K562 (cell line): ENCODE data around the gene GLI1. TPM values are rescaled to one million over a fixed set of nuclear protein-coding genes. Genes with fewer than 3 reads are reported as not detected.

Experiments used
- ATAC-seq: fragments of 200-7000 bp; cut with Tn5 transposase; 3 replicates; pipeline ENCODE4 v1.9.1; 2020; ENCODE audit warnings: moderate library complexity
- BruUV-seq: library from RNA; stranded (reverse); fragments of 400-500 nt; replicated peaks from 2 replicates; lab custom pipeline; 2021; lab: Mats Ljungman, UMichigan
- CTCF ChIA-PET: fragments of 300-600 bp; formaldehyde crosslinking; extraction: SDS; loops from one replicate; lab custom pipeline; 2021; ENCODE audit warnings: low intra/inter-chr PET ratio; lab: Yijun Ruan, JAX
- POLR2A ChIA-PET: fragments of 300-600, 350-650 bp; sonication (Branson Sonifier 250); formaldehyde crosslinking; extraction: SDS; loops from one replicate; lab custom pipeline; 2021; ENCODE audit warnings: antibody characterized with exemption, inconsistent platforms; lab: Yijun Ruan, JAX
- DNase-seq, 4 experiments: peaks; one replicate each; pipeline versions ENCODE4 v3.0.0 to v3.0.0-alpha.2; 2011 to 2018; ENCODE audit warnings: low spot score in 3 of 4, mixed read lengths in 3 of 4; ENCODE audit errors: extremely low read depth in 1 of 4
- FAIRE-seq: peaks from 2 replicates; lab custom pipeline; 2011; peaks lifted over from hg19 to GRCh38; lab: Jason Lieb, UNC
- H2AFZ ChIP-seq: 2 replicates; pipeline ENCODE4 v1.6.0; 2011; ENCODE audit warnings: low read depth, low read length, control low read depth, inconsistent platforms
- H3K27ac ChIP-seq: fragments of 200-600 bp; 3 replicates; pipeline ENCODE4 v1.8.0; 2011; ENCODE audit warnings: low read depth, mild to moderate bottlenecking, control low read depth, inconsistent platforms, low read length, moderate library complexity, mixed read lengths; ENCODE audit errors: extremely low read depth
- H3K27me3 ChIP-seq, 2 experiments: fragments of 300-600 bp in 1 of 2; 2 replicates in 1 of 2; 3 replicates in 1 of 2; pipeline versions ENCODE4 v1.6.0 to v1.8.0; 2011; ENCODE audit warnings: inconsistent platforms in 2 of 2, low read length in 2 of 2, mild to moderate bottlenecking in 1 of 2, mixed read lengths in 1 of 2, moderate library complexity in 1 of 2; ENCODE audit not compliant: control insufficient read depth in 2 of 2, insufficient read depth in 2 of 2
- H3K36me3 ChIP-seq: fragments of 300-600 bp; 3 replicates; pipeline ENCODE4 v1.8.0; 2011; ENCODE audit warnings: mild to moderate bottlenecking, low read length, inconsistent platforms; ENCODE audit not compliant: control insufficient read depth, insufficient read depth
- H3K4me1 ChIP-seq, 2 experiments: fragments of 200-600 bp in 1 of 2; replicated peaks in 1 of 2; 2 replicates in 1 of 2; 3 replicates in 1 of 2; pipeline versions ENCODE4 v1.5.1 to v1.8.0; 2011; ENCODE audit warnings: inconsistent platforms in 2 of 2, low read length in 2 of 2, mild to moderate bottlenecking in 1 of 2, mixed read lengths in 1 of 2, moderate library complexity in 1 of 2; ENCODE audit not compliant: control insufficient read depth in 2 of 2, insufficient read depth in 2 of 2
- H3K4me2 ChIP-seq: 2 replicates; pipeline ENCODE4 v1.6.1; 2011; ENCODE audit warnings: low read length, control low read depth, inconsistent platforms, mixed read lengths; ENCODE audit not compliant: insufficient read depth
- H3K4me3 ChIP-seq: fragments of 200-600 bp; sonication (generic), shearing (Covaris generic); 2 replicates; pipeline ENCODE4 v1.5.1; 2016; ENCODE audit warnings: control low read depth, inconsistent platforms
- H3K79me2 ChIP-seq: fragments of 200-600 bp; 3 replicates; pipeline ENCODE4 v1.8.0; 2011; ENCODE audit warnings: low read length, inconsistent platforms; ENCODE audit not compliant: control insufficient read depth, insufficient read depth
- H3K9ac ChIP-seq, 2 experiments: 2 replicates each; pipeline versions ENCODE4 v1.6.0 to v1.6.1; 2011; ENCODE audit warnings: low read depth in 2 of 2, low read length in 2 of 2, control low read depth in 1 of 2, inconsistent platforms in 1 of 2, mild to moderate bottlenecking in 1 of 2, mixed read lengths in 1 of 2; ENCODE audit not compliant: insufficient read depth in 1 of 2
- H3K9me1 ChIP-seq: one replicate; pipeline ENCODE4 v1.6.0; 2011; ENCODE audit warnings: inconsistent platforms, mild to moderate bottlenecking, low read length, moderate library complexity; ENCODE audit not compliant: control insufficient read depth, insufficient read depth
- H3K9me3 ChIP-seq: replicated peaks from 2 replicates; pipeline ENCODE4 v1.5.1; 2011; ENCODE audit warnings: low read depth, low read length, inconsistent platforms; ENCODE audit not compliant: control insufficient read depth, insufficient read depth
- H4K20me1 ChIP-seq: replicated peaks from 2 replicates; pipeline ENCODE4 v1.6.1; 2011; ENCODE audit warnings: low read length, inconsistent platforms, mixed read lengths; ENCODE audit not compliant: control insufficient read depth, insufficient read depth
- BCL6 ChIP-seq: fragments of 250-450 bp; sonication (Bioruptor Pico); IDR thresholded peaks from 2 replicates; pipeline ENCODE4 v1.4.0; 2020
- CGGBP1 ChIP-seq: fragments of 250-450 bp; sonication (Bioruptor Pico); IDR thresholded peaks from 2 replicates; pipeline ENCODE4 v1.9.0; 2021; ENCODE audit warnings: mild to moderate bottlenecking
- CREB3L1 ChIP-seq: fragments of 450-650 bp; IDR thresholded peaks from 2 replicates; pipeline ENCODE4 v1.6.1; 2014; ENCODE audit warnings: low read depth, mild to moderate bottlenecking, moderate library complexity, borderline replicate concordance
- FOS ChIP-seq: IDR thresholded peaks from 3 replicates; pipeline ENCODE4 v1.6.1; 2011; ENCODE audit not compliant: insufficient read length; ENCODE audit errors: extremely low read depth
- POLR2A ChIP-seq: fragments of 450-650 bp; conservative IDR thresholded peaks from 2 replicates; pipeline ENCODE4 v1.6.1; 2016
- POLR2AphosphoS2 ChIP-seq: IDR thresholded peaks from 2 replicates; pipeline ENCODE4 v1.6.1; 2012; ENCODE audit warnings: low read length, improper control_type of control experiment
- POLR2B ChIP-seq: fragments of 450-650 bp; IDR thresholded peaks from 2 replicates; pipeline ENCODE4 v1.6.1; 2018; ENCODE audit warnings: low read depth; ENCODE audit not compliant: partially characterized antibody
- PRDM10 ChIP-seq: fragments of 450-650 bp; IDR thresholded peaks from 2 replicates; pipeline ENCODE4 v1.6.1; 2018; ENCODE audit not compliant: partially characterized antibody
- RBFOX2 ChIP-seq: fragments of 200-400 bp; formaldehyde crosslinking; IDR thresholded peaks from 2 replicates; pipeline ENCODE4 v1.6.1; 2017; ENCODE audit warnings: low read depth, mild to moderate bottlenecking, low read length, moderate library complexity
- SMARCA5 ChIP-seq: fragments of 450-650 bp; IDR thresholded peaks from 2 replicates; pipeline ENCODE4 v1.6.1; 2016
- ZNF277 ChIP-seq: fragments of 250-450 bp; sonication (Bioruptor Pico); IDR thresholded peaks from 2 replicates; pipeline ENCODE4 v1.8.0; 2022; ENCODE audit warnings: inconsistent platforms, mild to moderate bottlenecking, moderate library complexity, borderline replicate concordance
- ZNF699 ChIP-seq: fragments of 250-450 bp; sonication (Bioruptor Pico); IDR thresholded peaks from 2 replicates; pipeline ENCODE4 v1.8.0; 2021; ENCODE audit warnings: mild to moderate bottlenecking, moderate library complexity; ENCODE audit not compliant: insufficient replicate concordance
- WGBS: fragments of 100-300 bp; shearing (Covaris generic); methylation state at CpG from one replicate; pipeline ENCODE4 v1.1.6; 2016; ENCODE audit warnings: low coverage, mixed read lengths; ENCODE audit not compliant: insufficient coverage; ENCODE audit errors: missing lambda C conversion rate; 5-methylcytosine and 5-hydroxymethylcytosine counted together
- in situ Hi-C: fragments of 300-500 bp; cut with MboI; formaldehyde crosslinking; loops from 4 replicates; pipeline ENCODE4 v1.15.0; 2018; ENCODE audit warnings: inconsistent platforms, mixed read lengths
- intact Hi-C: fragments of 100-400 bp; cut with micrococcal nuclease; formaldehyde crosslinking; loops from 2 replicates; pipeline ENCODE4 v1.14.2; 2022
- polyA plus RNA-seq, 8 experiments: library from polyadenylated mRNA; depleted of rRNA in 4 of 8; stranded (reverse) in 5 of 8; unstranded in 3 of 8; fragments of >200 nt; fragmentation: Nextera tagmentation in 2 of 8; fragmentation: Illumina TruSeq in 1 of 8; extraction: Ambion mirVana in 2 of 8; extraction: Trizol in 1 of 8; gene quantifications; 2 replicates each; pipeline versions ENCODE4 v1.2.1 to v1.2.3, GENCODE V29; 2011 to 2014; ENCODE audit warnings: inconsistent platforms in 1 of 8, missing spikeins in 1 of 8
- total RNA-seq, 7 experiments: library from RNA; depleted of rRNA in 6 of 7; stranded (reverse); fragments of >200 nt in 6 of 7; fragmentation: Illumina TruSeq in 2 of 7; extraction: Trizol in 2 of 7; gene quantifications; 2 replicates each; pipeline versions ENCODE4 v1.2.1 to v1.2.3, GENCODE V29; 2011 to 2021; ENCODE audit warnings: low replicate concordance in 1 of 7

Gene GLI1
- total and polyA plus RNA-seq, 9 of the 15 experiments (the other 6 are each of a cell fraction or from before 2014, with no cell fraction given), result 0.24 to 3.7 (median 0.61) TPM

- no peak overlapping the region for H3K27ac ChIP-seq
- TSS peak; percentile 14 for BruUV-seq
- in situ Hi-C loops, result no loop called here
- WGBS, result 95% methylated on average over 12 of the region's 12 CpGs
- H3K4me3 ChIP-seq, result no peak overlapping the region
- intact Hi-C loops, result no loop called here
- H3K79me2 ChIP-seq, result peaks cover 9% of the 10 kb centered on the region; the same call in 1 of the 3 replicates
- FAIRE-seq, result no peak
- no peaks in the 10 kb centered on the region for H3K27me3 ChIP-seq
- ATAC-seq, result peak; percentile 23
- no peak overlapping the region for H3K4me2 ChIP-seq
- H3K9me1 ChIP-seq, result peaks cover 6% of the 10 kb centered on the region
- H2AFZ ChIP-seq, result no peak overlapping the region
- POLR2A ChIA-PET, result interaction anchor here (0.6 to 1.8 kb wide), 12 partner anchors 8 to 271 kb away, joined by 3 to 9 read pairs (median 4); partner anchors contain the start of gene DDIT3
- no peak for DNase-seq
- H4K20me1 ChIP-seq, result 0 out of 2 replicates have a peak, but pooled peaks cover 6% of the 10 kb centered on the region
- CTCF ChIA-PET, result no interaction called here
- H3K36me3 ChIP-seq, result peaks cover 69% of the 10 kb centered on the region
- no peaks in the 10 kb centered on the region for H3K4me1 ChIP-seq
- H3K9ac ChIP-seq, result no peak overlapping the region
- H3K9me3 ChIP-seq, result 0 out of 2 replicates have a peak, but pooled peaks cover 3% of the 10 kb centered on the region
- TF ChIP-seq POLR2AphosphoS2 (0 out of 2 replicates have a peak, but pooled peaks have one; percentile 46), SMARCA5 (no peak), CREB3L1 (no peak), POLR2B (peak; percentile 66), POLR2A (peak; percentile 61), PRDM10 (no peak), ZNF699 (no peak), RBFOX2 (peak; percentile 59), BCL6 (CRISPR knock-in tag) (no peak), FOS (no peak), CGGBP1 (CRISPR knock-in tag) (no peak), ZNF277 (CRISPR knock-in tag) (no peak)
Measured at GRCh38 chr12:57497223-57498131, 37.9 kb downstream of the GLI1 start.
